Measurements from ENCODE around the gene CCBE1. TPM values are rescaled to one million over a fixed set of nuclear protein-coding genes. Genes with fewer than 3 reads are reported as not detected.

The CCBE1 gene
- total and polyA plus RNA-seq, 4 experiments from 2014 or later, result not detected

DNA sequence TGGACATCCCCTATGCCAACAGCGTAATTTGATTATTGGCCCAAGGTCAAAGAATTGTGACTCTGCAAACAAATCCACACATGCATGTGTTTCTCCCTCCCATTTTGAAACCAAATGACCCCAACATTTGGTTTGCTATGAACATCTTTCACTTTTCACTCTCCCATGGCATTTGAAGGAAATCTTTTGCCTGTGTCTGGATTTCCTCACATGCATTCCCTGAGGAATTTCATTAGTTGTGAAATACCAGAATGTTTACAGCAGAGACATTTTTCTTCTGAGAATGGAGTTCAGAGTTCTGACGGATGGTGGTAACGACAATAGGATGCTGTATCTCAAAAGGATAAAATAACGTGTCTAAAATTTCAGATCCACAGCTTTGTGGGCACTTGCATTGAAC, 277.8 kb downstream of the CCBE1 start:
- Mint-ChIP-seq H3K27me3 (peaks cover 15 to 21% of the 10 kb centered on the region in 2 donors), H3K27ac (no peak overlapping the region), H3K4me1 (no peaks in the 10 kb centered on the region), H3K9me3 (peaks cover 0 to 2% (median 0%) of the 10 kb centered on the region in 8 donors), H3K36me3 (no peaks in the 10 kb centered on the region), H3K4me3 (no peak overlapping the region)
- intact Hi-C loops (cut with micrococcal nuclease), result no loop called here
- no peak for DNase-seq
- POLR2A ChIA-PET (ENCODE audit: partially characterized antibody), result no interaction called here
- CTCF ChIA-PET (ENCODE audit: partially characterized antibody), result no interaction called here
- Histone ChIP-seq H3K4me1 (ENCODE audit: insufficient read depth, low read length) (no peaks in the 10 kb centered on the region), H3K9me3 (ENCODE audit: control insufficient read depth in 1 of 2, low read length in 2 of 2) (no peaks in the 10 kb centered on the region), H3K27me3 (ENCODE audit: insufficient read depth, low read length) (no peaks in the 10 kb centered on the region), H3K36me3 (ENCODE audit: insufficient read depth, low read length) (no peaks in the 10 kb centered on the region), H3K27ac (ENCODE audit: low read depth, low read length) (no peak overlapping the region), H3K4me3 (ENCODE audit: low read length in 2 of 2) (no peak overlapping the region)

GRCh38 chr18:59416818-59417217, 280.4 kb downstream of the CCBE1 start:
- Mint-ChIP-seq H3K27ac (no peak overlapping the region), H3K27me3 (peaks cover 22 to 27% of the 10 kb centered on the region in 2 donors), H3K4me1 (no peaks in the 10 kb centered on the region), H3K4me3 (no peak overlapping the region), H3K9me3 (peaks cover 0 to 2% (median 0%) of the 10 kb centered on the region in 8 donors), H3K36me3 (no peaks in the 10 kb centered on the region)
- intact Hi-C loops (cut with micrococcal nuclease), result no loop called here
- Histone ChIP-seq H3K9me3 (ENCODE audit: control insufficient read depth in 1 of 2, low read length in 2 of 2) (no peaks in the 10 kb centered on the region), H3K36me3 (ENCODE audit: insufficient read depth, low read length) (no peaks in the 10 kb centered on the region), H3K4me3 (ENCODE audit: low read length in 2 of 2) (no peak overlapping the region), H3K27me3 (ENCODE audit: insufficient read depth, low read length) (no peaks in the 10 kb centered on the region), H3K27ac (ENCODE audit: low read depth, low read length) (no peak overlapping the region), H3K4me1 (ENCODE audit: insufficient read depth, low read length) (no peaks in the 10 kb centered on the region)
- ChIA-PET CTCF (ENCODE audit: partially characterized antibody) (interaction anchor here (1.0 kb wide), 1 partner anchor 13 kb away, joined by 3 read pairs; no protein-coding TSS in a partner anchor), POLR2A (ENCODE audit: partially characterized antibody) (no interaction called here)
- DNase-seq, result no peak

DNA sequence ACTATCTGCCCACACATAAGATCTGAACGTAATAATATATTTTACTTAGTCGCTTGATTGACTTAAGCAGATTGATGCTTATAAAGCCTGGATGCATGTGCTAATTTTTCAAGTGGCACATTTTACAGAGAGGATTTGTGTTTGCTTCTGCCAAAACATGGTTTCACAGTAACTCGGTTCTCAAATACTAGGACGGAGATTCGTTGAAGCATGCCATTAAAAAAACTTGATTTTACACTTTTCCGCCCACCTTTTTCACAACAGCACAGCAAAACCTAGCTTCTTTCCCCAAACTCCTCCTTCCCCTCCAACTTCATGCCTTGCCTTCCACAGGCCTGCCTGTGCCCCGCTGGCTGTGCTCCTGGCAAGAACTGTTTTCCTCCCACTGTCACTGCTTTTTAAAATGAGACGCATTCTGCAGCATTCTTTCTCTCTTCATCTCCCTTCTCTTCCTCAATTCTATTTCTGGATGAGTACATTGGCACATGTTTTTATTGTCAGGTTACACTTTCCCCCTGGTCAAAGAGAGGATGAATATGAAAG, 283.0 kb downstream of the CCBE1 start:
- H3K4me1 ChIP-seq (ENCODE audit: insufficient read depth, low read length), result no peaks in the 10 kb centered on the region
- CTCF ChIA-PET (ENCODE audit: partially characterized antibody), result interaction anchor here (1.0 kb wide), 1 partner anchor 11 kb away, joined by 5 read pairs; no protein-coding TSS in a partner anchor
- H3K4me1 Mint-ChIP-seq, result no peaks in the 10 kb centered on the region
- no peaks in the 10 kb centered on the region for H3K9me3 ChIP-seq (ENCODE audit: control insufficient read depth in 1 of 2, low read length in 2 of 2)
- H3K36me3 Mint-ChIP-seq, result no peaks in the 10 kb centered on the region
- H3K27me3 ChIP-seq (ENCODE audit: insufficient read depth, low read length), result no peaks in the 10 kb centered on the region
- no peak overlapping the region for H3K4me3 Mint-ChIP-seq
- H3K27ac Mint-ChIP-seq, result no peak overlapping the region
- no peak overlapping the region for H3K4me3 ChIP-seq (ENCODE audit: low read length in 2 of 2)
- POLR2A ChIA-PET (ENCODE audit: partially characterized antibody), result no interaction called here
- no peak overlapping the region for H3K27ac ChIP-seq (ENCODE audit: low read depth, low read length)
- H3K36me3 ChIP-seq (ENCODE audit: insufficient read depth, low read length), result no peaks in the 10 kb centered on the region
- no peak for DNase-seq
- intact Hi-C loops (cut with micrococcal nuclease), result no loop called here
- H3K9me3 Mint-ChIP-seq, result peaks cover 0 to 2% (median 0%) of the 10 kb centered on the region in 8 donors
- peaks cover 19 to 24% of the 10 kb centered on the region in 2 donors for H3K27me3 Mint-ChIP-seq

DNA sequence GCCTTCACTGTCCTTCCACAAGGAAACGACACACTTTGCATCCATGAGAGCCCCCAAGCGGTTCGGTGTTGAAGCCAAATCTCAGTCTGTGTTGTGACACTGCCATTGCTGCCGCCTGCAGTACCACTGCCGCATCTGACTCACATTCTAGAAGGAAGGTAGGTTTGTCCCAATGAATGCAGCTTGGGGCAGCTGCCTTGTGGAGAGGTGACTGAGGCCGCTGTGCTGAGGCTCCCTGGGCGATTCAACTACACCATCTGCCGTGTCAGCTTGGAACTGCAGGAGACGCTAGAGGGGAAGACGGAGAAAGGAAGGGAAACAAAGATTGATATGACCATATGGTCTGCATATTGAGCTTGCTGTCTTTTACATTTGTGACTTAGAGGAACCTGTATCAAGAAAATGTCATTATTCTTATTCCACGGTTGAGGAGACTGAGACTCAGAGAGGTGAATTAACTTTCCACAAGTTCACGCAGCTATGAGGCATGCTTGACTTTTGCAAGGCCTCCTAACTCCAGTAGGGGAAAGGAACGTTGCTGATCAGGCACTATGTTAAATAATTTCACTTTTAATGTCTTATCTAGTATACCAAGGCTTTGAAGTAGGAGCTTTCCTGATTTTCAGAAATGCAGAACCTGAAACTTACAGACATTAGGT, 294.7 kb downstream of the CCBE1 start:
- no peaks in the 10 kb centered on the region for H3K4me1 ChIP-seq (ENCODE audit: insufficient read depth, low read length)
- no peaks in the 10 kb centered on the region for H3K27me3 ChIP-seq (ENCODE audit: insufficient read depth, low read length)
- ChIA-PET POLR2A (ENCODE audit: partially characterized antibody) (no interaction called here), CTCF (ENCODE audit: partially characterized antibody) (interaction anchor here (0.8 to 6.0 kb wide), 35 partner anchors 10 to 624 kb away, joined by 3 to 262 read pairs (median 5); partner anchors contain the start of genes CPLX4 and LMAN1)
- DNase-seq, result peak; percentile 59 to 63 (median 62)
- H3K27ac ChIP-seq (ENCODE audit: low read depth, low read length), result no peak overlapping the region
- Mint-ChIP-seq H3K27me3 (peaks cover 0 to 1% of the 10 kb centered on the region in 2 donors), H3K36me3 (no peaks in the 10 kb centered on the region), H3K9me3 (no peaks in the 10 kb centered on the region), H3K27ac (no peak overlapping the region), H3K4me1 (peaks cover 0 to 2% (median under 1%) of the 10 kb centered on the region in 4 donors), H3K4me3 (no peak overlapping the region)
- intact Hi-C loops (cut with micrococcal nuclease), result loop anchor here (2.0 to 5.0 kb wide), 5 partner anchors 44 to 620 kb away; partner anchors contain the start of gene LMAN1
- no peaks in the 10 kb centered on the region for H3K9me3 ChIP-seq (ENCODE audit: control insufficient read depth in 1 of 2, low read length in 2 of 2)
- no peak overlapping the region for H3K4me3 ChIP-seq (ENCODE audit: low read length in 2 of 2)
- no peaks in the 10 kb centered on the region for H3K36me3 ChIP-seq (ENCODE audit: insufficient read depth, low read length)

- Mint-ChIP-seq H3K36me3 (no peaks in the 10 kb centered on the region), H3K9me3 (no peaks in the 10 kb centered on the region), H3K4me1 (peaks cover 6 to 9% (median 6%) of the 10 kb centered on the region in 4 donors), H3K27ac (no peak overlapping the region), H3K27me3 (peaks cover 1 to 5% of the 10 kb centered on the region in 2 donors), H3K4me3 (no peak overlapping the region)
- Histone ChIP-seq H3K36me3 (ENCODE audit: insufficient read depth, low read length) (no peaks in the 10 kb centered on the region), H3K9me3 (ENCODE audit: control insufficient read depth in 1 of 2, low read length in 2 of 2) (no peaks in the 10 kb centered on the region), H3K27me3 (ENCODE audit: insufficient read depth, low read length) (peaks cover under 1% of the 10 kb centered on the region), H3K4me3 (ENCODE audit: low read length in 2 of 2) (no peak overlapping the region), H3K4me1 (ENCODE audit: insufficient read depth, low read length) (no peaks in the 10 kb centered on the region), H3K27ac (ENCODE audit: low read depth, low read length) (no peak overlapping the region)
- intact Hi-C loops (cut with micrococcal nuclease), result loop anchor here (5.0 kb wide), 2 partner anchors 153 to 618 kb away; no protein-coding TSS in a partner anchor
- ChIA-PET CTCF (ENCODE audit: partially characterized antibody) (interaction anchor here (0.7 to 6.0 kb wide), 4 partner anchors 9 to 152 kb away, joined by 5 to 262 read pairs (median 26); no protein-coding TSS in a partner anchor), POLR2A (ENCODE audit: partially characterized antibody) (no interaction called here)
- no peak for DNase-seq
These were observed 296.8 kb downstream of the CCBE1 start for GRCh38 chr18:59400407-59400806.

- DNase-seq, result no peak
- intact Hi-C loops (cut with micrococcal nuclease), result no loop called here
- no peaks in the 10 kb centered on the region for H3K36me3 Mint-ChIP-seq
- H3K36me3 ChIP-seq (ENCODE audit: insufficient read depth, low read length), result no peaks in the 10 kb centered on the region
- POLR2A ChIA-PET (ENCODE audit: partially characterized antibody), result no interaction called here
- H3K9me3 ChIP-seq (ENCODE audit: control insufficient read depth in 1 of 2, low read length in 2 of 2), result no peaks in the 10 kb centered on the region
- H3K4me1 Mint-ChIP-seq, result peaks cover 4 to 12% (median 6%) of the 10 kb centered on the region in 4 donors
- no peaks in the 10 kb centered on the region for H3K9me3 Mint-ChIP-seq
- peaks cover 14 to 23% of the 10 kb centered on the region in 2 donors for H3K27me3 Mint-ChIP-seq
- no peak overlapping the region for H3K4me3 ChIP-seq (ENCODE audit: low read length in 2 of 2)
- no peak overlapping the region for H3K27ac ChIP-seq (ENCODE audit: low read depth, low read length)
- peak overlapping the region in 1 of 7 donors; percentile 26 for H3K27ac Mint-ChIP-seq
- CTCF ChIA-PET (ENCODE audit: partially characterized antibody), result interaction anchor here (2.3 kb wide), 1 partner anchor 86 kb away, joined by 13 read pairs; no protein-coding TSS in a partner anchor
- H3K4me1 ChIP-seq (ENCODE audit: insufficient read depth, low read length), result no peaks in the 10 kb centered on the region
- peaks cover 5% of the 10 kb centered on the region for H3K27me3 ChIP-seq (ENCODE audit: insufficient read depth, low read length)
- peak overlapping the region in 1 of 8 donors; percentile 11 for H3K4me3 Mint-ChIP-seq
These were observed 301.7 kb downstream of the CCBE1 start for GRCh38 chr18:59395226-59396175.

Data from CD4-positive, alpha-beta memory T cell (primary cell).